HepG2 (cell line): ENCODE measurements around the gene CRKL. TPM values are rescaled to one million over a fixed set of nuclear protein-coding genes. Genes with fewer than 3 reads are reported as not detected.

Experiments used
- MZF1 ChIP-seq: sonication (generic); formaldehyde crosslinking; IDR thresholded peaks from 2 replicates; pipeline ENCODE4 v1.8.1; 2023; ENCODE audit warnings: mild to moderate bottlenecking, missing genetic modification reagents, borderline replicate concordance
- PHF5A ChIP-seq: IDR thresholded peaks from one replicate; pipeline ENCODE4 v1.6.1; 2018; ENCODE audit warnings: low read depth, missing genetic modification reagents; ENCODE audit not compliant: unreplicated experiment
- SATB2 ChIP-seq: sonication (generic); formaldehyde crosslinking; IDR thresholded peaks from 2 replicates; pipeline ENCODE4 v1.5.0; 2020; ENCODE audit warnings: missing genetic modification reagents
- ZFX ChIP-seq: sonication (generic); formaldehyde crosslinking; IDR thresholded peaks from 2 replicates; pipeline ENCODE4 v1.4.0; 2020; ENCODE audit warnings: mild to moderate bottlenecking, low read depth, missing genetic modification reagents, moderate library complexity
- ZNF124 ChIP-seq: sonication (generic); formaldehyde crosslinking; IDR thresholded peaks from 2 replicates; pipeline ENCODE4 v1.4.0; 2020; ENCODE audit warnings: missing genetic modification reagents
- ZNF282 ChIP-seq: fragments of 450-650 bp; IDR thresholded peaks from 2 replicates; pipeline ENCODE4 v1.6.1; 2018; ENCODE audit not compliant: partially characterized antibody
- ZNF674 ChIP-seq: sonication (generic); formaldehyde crosslinking; IDR thresholded peaks from 2 replicates; pipeline ENCODE4 v1.5.0; 2020; ENCODE audit warnings: low read depth, mild to moderate bottlenecking, missing genetic modification reagents
- ZNF768 ChIP-seq: sonication (generic); formaldehyde crosslinking; IDR thresholded peaks from 2 replicates; pipeline ENCODE4 v1.4.0; 2020; ENCODE audit warnings: missing genetic modification reagents
- ZSCAN21 ChIP-seq: sonication (generic); formaldehyde crosslinking; IDR thresholded peaks from 2 replicates; pipeline ENCODE4 v1.8.0; 2022; ENCODE audit warnings: mild to moderate bottlenecking, missing genetic modification reagents, moderate library complexity, borderline replicate concordance
- polyA plus RNA-seq, 8 experiments: library from polyadenylated mRNA; depleted of rRNA in 3 of 8; stranded (reverse) in 7 of 8; unstranded in 1 of 8; fragments of >200 nt; fragmentation: Illumina TruSeq in 4 of 8; extraction: Trizol in 4 of 8; gene quantifications; 2 replicates each; pipeline versions ENCODE4 v1.2.1 to v1.2.3, GENCODE V29; 2011 to 2016; ENCODE audit warnings: low read depth in 4 of 8, missing spikeins in 1 of 8, mixed read lengths in 1 of 8; ENCODE audit not compliant: insufficient read depth in 1 of 8
- total RNA-seq, 5 experiments: library from RNA; depleted of rRNA; stranded (reverse); fragments of >200 nt; fragmentation: Illumina TruSeq; extraction: Trizol; gene quantifications; 2 replicates each; pipeline ENCODE4 v1.2.3, GENCODE V29; 2016; ENCODE audit warnings: low read depth in 1 of 5
- TF ChIP-seq, protein P1 (sequence below): sonication (generic); formaldehyde crosslinking; IDR thresholded peaks from 2 replicates; pipeline ENCODE4 v1.4.0; 2020; ENCODE audit warnings: missing genetic modification reagents, borderline replicate concordance
- TF ChIP-seq, protein P2 (sequence below): sonication (generic); formaldehyde crosslinking; IDR thresholded peaks from 2 replicates; pipeline ENCODE4 v1.5.0; 2020; ENCODE audit warnings: missing genetic modification reagents
- TF ChIP-seq, protein P3 (sequence below): sonication (generic); formaldehyde crosslinking; IDR thresholded peaks from 2 replicates; pipeline ENCODE4 v1.4.0; 2020; ENCODE audit warnings: missing genetic modification reagents
- TF ChIP-seq, protein P4 (sequence below): sonication (generic); formaldehyde crosslinking; IDR thresholded peaks from 2 replicates; pipeline ENCODE4 v1.4.0; 2020; ENCODE audit warnings: missing genetic modification reagents
- TF ChIP-seq, protein P5 (sequence below): sonication (generic); formaldehyde crosslinking; IDR thresholded peaks from 2 replicates; pipeline ENCODE4 v1.4.0; 2020; ENCODE audit warnings: missing genetic modification reagents
- TF ChIP-seq, protein P6 (sequence below): sonication (generic); formaldehyde crosslinking; IDR thresholded peaks from 2 replicates; pipeline ENCODE4 v1.5.0; 2020; ENCODE audit warnings: mild to moderate bottlenecking, missing genetic modification reagents, borderline replicate concordance

CRKL gene
- total and polyA plus RNA-seq, 2 of the 13 experiments (the other 11 are each of a cell fraction or from before 2014, with no cell fraction given): 37.4 to 60.6 TPM

DNA sequence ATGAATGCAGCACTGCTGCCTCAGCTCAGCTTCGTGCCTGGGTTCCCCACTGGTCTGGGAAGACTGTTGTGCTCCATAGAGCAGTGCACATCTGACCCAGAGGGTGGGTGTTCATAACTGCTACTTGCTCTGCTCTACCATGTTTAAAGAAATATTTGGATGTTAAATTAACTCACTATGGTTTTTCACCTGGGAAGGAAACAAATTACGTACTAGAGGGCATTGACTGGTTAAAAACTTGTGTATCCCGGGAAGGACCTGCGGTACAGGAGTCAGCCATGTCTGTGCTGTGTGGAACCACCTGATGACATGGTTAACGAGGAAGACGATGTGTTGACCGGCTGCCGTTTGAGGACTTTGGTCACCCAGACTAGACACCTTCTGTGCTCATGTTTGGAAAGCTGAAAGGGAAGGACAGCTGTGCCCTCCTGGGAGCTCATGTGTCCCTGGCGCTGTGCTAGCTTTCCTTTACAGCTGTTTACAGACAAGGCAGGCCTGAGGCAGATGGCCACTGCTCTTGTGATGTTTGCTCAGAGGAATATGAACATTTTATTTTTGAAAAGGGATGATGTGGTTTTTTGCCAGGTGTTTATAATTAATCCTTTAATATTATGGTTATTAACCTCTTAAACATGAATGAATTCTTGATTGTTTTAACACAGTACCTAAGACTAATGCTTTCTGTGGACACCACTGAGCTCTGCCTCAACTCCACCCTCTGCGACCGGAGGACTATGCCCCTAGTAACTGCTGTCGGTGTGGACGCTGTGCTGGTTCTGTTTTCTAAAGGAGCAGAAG lies 35.5 kb downstream of the CRKL start (continued):
- TF ChIP-seq, protein P1, sequence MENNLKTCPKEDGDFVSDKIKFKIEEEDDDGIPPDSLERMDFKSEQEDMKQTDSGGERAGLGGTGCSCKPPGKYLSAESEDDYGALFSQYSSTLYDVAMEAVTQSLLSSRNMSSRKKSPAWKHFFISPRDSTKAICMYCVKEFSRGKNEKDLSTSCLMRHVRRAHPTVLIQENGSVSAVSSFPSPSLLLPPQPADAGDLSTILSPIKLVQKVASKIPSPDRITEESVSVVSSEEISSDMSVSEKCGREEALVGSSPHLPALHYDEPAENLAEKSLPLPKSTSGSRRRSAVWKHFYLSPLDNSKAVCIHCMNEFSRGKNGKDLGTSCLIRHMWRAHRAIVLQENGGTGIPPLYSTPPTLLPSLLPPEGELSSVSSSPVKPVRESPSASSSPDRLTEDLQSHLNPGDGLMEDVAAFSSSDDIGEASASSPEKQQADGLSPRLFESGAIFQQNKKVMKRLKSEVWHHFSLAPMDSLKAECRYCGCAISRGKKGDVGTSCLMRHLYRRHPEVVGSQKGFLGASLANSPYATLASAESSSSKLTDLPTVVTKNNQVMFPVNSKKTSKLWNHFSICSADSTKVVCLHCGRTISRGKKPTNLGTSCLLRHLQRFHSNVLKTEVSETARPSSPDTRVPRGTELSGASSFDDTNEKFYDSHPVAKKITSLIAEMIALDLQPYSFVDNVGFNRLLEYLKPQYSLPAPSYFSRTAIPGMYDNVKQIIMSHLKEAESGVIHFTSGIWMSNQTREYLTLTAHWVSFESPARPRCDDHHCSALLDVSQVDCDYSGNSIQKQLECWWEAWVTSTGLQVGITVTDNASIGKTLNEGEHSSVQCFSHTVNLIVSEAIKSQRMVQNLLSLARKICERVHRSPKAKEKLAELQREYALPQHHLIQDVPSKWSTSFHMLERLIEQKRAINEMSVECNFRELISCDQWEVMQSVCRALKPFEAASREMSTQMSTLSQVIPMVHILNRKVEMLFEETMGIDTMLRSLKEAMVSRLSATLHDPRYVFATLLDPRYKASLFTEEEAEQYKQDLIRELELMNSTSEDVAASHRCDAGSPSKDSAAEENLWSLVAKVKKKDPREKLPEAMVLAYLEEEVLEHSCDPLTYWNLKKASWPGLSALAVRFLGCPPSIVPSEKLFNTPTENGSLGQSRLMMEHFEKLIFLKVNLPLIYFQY (CRISPR knock-in tag): no peak
- TF ChIP-seq ZNF768 (CRISPR knock-in tag) (no peak), ZNF282 (no peak), PHF5A (no peak), MZF1 (CRISPR knock-in tag) (no peak), SATB2 (CRISPR knock-in tag) (no peak), ZNF124 (no peak), ZFX (peak; percentile 55; the same call in 1 of the 2 replicates), ZNF674 (CRISPR knock-in tag) (no peak), ZSCAN21 (CRISPR knock-in tag) (peak; percentile 60; the same call in 1 of the 2 replicates)
- TF ChIP-seq, protein P2, sequence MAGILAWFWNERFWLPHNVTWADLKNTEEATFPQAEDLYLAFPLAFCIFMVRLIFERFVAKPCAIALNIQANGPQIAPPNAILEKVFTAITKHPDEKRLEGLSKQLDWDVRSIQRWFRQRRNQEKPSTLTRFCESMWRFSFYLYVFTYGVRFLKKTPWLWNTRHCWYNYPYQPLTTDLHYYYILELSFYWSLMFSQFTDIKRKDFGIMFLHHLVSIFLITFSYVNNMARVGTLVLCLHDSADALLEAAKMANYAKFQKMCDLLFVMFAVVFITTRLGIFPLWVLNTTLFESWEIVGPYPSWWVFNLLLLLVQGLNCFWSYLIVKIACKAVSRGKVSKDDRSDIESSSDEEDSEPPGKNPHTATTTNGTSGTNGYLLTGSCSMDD (CRISPR knock-in tag): no peak
- TF ChIP-seq, protein P3, sequence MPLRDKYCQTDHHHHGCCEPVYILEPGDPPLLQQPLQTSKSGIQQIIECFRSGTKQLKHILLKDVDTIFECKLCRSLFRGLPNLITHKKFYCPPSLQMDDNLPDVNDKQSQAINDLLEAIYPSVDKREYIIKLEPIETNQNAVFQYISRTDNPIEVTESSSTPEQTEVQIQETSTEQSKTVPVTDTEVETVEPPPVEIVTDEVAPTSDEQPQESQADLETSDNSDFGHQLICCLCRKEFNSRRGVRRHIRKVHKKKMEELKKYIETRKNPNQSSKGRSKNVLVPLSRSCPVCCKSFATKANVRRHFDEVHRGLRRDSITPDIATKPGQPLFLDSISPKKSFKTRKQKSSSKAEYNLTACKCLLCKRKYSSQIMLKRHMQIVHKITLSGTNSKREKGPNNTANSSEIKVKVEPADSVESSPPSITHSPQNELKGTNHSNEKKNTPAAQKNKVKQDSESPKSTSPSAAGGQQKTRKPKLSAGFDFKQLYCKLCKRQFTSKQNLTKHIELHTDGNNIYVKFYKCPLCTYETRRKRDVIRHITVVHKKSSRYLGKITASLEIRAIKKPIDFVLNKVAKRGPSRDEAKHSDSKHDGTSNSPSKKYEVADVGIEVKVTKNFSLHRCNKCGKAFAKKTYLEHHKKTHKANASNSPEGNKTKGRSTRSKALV (CRISPR knock-in tag): no peak
- TF ChIP-seq, protein P4, sequence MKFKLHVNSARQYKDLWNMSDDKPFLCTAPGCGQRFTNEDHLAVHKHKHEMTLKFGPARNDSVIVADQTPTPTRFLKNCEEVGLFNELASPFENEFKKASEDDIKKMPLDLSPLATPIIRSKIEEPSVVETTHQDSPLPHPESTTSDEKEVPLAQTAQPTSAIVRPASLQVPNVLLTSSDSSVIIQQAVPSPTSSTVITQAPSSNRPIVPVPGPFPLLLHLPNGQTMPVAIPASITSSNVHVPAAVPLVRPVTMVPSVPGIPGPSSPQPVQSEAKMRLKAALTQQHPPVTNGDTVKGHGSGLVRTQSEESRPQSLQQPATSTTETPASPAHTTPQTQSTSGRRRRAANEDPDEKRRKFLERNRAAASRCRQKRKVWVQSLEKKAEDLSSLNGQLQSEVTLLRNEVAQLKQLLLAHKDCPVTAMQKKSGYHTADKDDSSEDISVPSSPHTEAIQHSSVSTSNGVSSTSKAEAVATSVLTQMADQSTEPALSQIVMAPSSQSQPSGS: no peak; the same call in none of the 2 replicates
- TF ChIP-seq, protein P5, sequence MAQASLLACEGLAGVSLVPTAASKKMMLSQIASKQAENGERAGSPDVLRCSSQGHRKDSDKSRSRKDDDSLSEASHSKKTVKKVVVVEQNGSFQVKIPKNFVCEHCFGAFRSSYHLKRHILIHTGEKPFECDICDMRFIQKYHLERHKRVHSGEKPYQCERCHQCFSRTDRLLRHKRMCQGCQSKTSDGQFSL (CRISPR knock-in tag): no peak
- TF ChIP-seq, protein P6, sequence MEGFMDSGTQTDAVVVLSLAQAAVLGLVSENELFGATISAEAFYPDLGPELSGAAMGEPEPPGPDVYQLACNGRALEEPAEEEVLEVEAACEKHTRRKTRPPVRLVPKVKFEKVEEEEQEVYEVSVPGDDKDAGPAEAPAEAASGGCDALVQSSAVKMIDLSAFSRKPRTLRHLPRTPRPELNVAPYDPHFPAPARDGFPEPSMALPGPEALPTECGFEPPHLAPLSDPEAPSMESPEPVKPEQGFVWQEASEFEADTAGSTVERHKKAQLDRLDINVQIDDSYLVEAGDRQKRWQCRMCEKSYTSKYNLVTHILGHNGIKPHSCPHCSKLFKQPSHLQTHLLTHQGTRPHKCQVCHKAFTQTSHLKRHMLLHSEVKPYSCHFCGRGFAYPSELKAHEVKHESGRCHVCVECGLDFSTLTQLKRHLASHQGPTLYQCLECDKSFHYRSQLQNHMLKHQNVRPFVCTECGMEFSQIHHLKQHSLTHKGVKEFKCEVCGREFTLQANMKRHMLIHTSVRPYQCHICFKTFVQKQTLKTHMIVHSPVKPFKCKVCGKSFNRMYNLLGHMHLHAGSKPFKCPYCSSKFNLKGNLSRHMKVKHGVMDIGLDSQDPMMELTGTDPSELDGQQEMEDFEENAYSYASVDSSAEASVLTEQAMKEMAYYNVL: no peak
